ENCODE measurements around the gene HOXD10. TPM values are rescaled to one million over a fixed set of nuclear protein-coding genes. Genes with fewer than 3 reads are reported as not detected.

HOXD10 gene
- total and polyA plus RNA-seq, 2 experiments from 2014 or later, result not detected

DNA sequence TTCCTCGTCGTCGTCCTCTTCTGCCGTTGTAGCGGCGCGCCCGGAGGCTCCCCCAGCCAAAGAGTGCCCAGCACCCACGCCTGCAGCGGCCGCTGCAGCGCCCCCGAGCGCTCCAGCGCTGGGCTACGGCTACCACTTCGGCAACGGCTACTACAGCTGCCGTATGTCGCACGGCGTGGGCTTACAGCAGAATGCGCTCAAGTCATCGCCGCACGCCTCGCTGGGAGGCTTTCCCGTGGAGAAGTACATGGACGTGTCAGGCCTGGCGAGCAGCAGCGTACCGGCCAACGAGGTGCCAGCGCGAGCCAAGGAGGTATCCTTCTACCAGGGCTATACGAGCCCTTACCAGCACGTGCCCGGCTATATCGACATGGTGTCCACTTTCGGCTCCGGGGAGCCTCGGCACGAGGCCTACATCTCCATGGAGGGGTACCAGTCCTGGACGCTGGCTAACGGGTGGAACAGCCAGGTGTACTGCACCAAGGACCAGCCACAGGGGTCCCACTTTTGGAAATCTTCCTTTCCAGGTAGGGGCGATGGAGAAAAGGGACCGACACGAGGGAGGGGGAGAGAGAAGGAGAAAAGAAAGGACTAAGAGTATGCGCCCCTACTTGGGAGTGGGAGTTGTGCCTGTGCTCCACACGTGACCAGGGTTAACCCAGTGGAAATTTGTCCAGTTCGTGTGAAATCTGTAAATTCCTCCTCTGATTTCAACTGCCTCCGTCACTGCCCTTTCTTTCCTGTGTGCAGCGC lies 23.3 kb upstream of the HOXD10 start:
- Histone ChIP-seq H2AFZ (peak overlapping the region; percentile 38; the same call in 1 of the 2 replicates), H3K36me3 (ENCODE audit: insufficient read depth) (no peaks in the 10 kb centered on the region), H3F3A (replicated peaks; ENCODE audit: low read depth) (peaks cover 47% of the 10 kb centered on the region), H3K27me3 (ENCODE audit: insufficient read depth) (peaks cover 94% of the 10 kb centered on the region), H4K20me1 (replicated peaks; ENCODE audit: insufficient read depth) (peaks cover 33% of the 10 kb centered on the region), H3K79me2 (replicated peaks; ENCODE audit: insufficient read depth) (no peaks in the 10 kb centered on the region), H3K4me2 (peak overlapping the region; percentile 76), H3K4me1 (ENCODE audit: insufficient read depth) (peaks cover 49% of the 10 kb centered on the region), H3K9me2 (ENCODE audit: insufficient read depth) (no peaks in the 10 kb centered on the region), H3K4me3 (peak overlapping the region; percentile 47), H3K27ac (ENCODE audit: low read depth) (no peak overlapping the region)
- DNase-seq (ENCODE audit: low spot score) (no peak), ATAC-seq (peak; percentile 1; the same call in 1 of the 3 replicates)
- H3K4me1 Mint-ChIP-seq, result peaks cover 39% of the 10 kb centered on the region
- no peak overlapping the region for H3K27ac Mint-ChIP-seq
- peaks cover 95% of the 10 kb centered on the region for H3K27me3 Mint-ChIP-seq (ENCODE audit: insufficient read depth, low read depth, poor library complexity)
- H3K9me3 Mint-ChIP-seq, result peaks cover 4% of the 10 kb centered on the region; the same call in 2 of the 3 replicates
- H3K36me3 Mint-ChIP-seq (ENCODE audit: low read depth), result no peaks in the 10 kb centered on the region; the same call in 2 of the 3 replicates
- peak overlapping the region; percentile 54 for H3K4me3 Mint-ChIP-seq
- TF ChIP-seq EZH2phosphoT487 (IDR thresholded peaks at IDR 0.05; ENCODE audit: unreplicated experiment), result peak; percentile 53
- TF ChIP-seq, protein P1, sequence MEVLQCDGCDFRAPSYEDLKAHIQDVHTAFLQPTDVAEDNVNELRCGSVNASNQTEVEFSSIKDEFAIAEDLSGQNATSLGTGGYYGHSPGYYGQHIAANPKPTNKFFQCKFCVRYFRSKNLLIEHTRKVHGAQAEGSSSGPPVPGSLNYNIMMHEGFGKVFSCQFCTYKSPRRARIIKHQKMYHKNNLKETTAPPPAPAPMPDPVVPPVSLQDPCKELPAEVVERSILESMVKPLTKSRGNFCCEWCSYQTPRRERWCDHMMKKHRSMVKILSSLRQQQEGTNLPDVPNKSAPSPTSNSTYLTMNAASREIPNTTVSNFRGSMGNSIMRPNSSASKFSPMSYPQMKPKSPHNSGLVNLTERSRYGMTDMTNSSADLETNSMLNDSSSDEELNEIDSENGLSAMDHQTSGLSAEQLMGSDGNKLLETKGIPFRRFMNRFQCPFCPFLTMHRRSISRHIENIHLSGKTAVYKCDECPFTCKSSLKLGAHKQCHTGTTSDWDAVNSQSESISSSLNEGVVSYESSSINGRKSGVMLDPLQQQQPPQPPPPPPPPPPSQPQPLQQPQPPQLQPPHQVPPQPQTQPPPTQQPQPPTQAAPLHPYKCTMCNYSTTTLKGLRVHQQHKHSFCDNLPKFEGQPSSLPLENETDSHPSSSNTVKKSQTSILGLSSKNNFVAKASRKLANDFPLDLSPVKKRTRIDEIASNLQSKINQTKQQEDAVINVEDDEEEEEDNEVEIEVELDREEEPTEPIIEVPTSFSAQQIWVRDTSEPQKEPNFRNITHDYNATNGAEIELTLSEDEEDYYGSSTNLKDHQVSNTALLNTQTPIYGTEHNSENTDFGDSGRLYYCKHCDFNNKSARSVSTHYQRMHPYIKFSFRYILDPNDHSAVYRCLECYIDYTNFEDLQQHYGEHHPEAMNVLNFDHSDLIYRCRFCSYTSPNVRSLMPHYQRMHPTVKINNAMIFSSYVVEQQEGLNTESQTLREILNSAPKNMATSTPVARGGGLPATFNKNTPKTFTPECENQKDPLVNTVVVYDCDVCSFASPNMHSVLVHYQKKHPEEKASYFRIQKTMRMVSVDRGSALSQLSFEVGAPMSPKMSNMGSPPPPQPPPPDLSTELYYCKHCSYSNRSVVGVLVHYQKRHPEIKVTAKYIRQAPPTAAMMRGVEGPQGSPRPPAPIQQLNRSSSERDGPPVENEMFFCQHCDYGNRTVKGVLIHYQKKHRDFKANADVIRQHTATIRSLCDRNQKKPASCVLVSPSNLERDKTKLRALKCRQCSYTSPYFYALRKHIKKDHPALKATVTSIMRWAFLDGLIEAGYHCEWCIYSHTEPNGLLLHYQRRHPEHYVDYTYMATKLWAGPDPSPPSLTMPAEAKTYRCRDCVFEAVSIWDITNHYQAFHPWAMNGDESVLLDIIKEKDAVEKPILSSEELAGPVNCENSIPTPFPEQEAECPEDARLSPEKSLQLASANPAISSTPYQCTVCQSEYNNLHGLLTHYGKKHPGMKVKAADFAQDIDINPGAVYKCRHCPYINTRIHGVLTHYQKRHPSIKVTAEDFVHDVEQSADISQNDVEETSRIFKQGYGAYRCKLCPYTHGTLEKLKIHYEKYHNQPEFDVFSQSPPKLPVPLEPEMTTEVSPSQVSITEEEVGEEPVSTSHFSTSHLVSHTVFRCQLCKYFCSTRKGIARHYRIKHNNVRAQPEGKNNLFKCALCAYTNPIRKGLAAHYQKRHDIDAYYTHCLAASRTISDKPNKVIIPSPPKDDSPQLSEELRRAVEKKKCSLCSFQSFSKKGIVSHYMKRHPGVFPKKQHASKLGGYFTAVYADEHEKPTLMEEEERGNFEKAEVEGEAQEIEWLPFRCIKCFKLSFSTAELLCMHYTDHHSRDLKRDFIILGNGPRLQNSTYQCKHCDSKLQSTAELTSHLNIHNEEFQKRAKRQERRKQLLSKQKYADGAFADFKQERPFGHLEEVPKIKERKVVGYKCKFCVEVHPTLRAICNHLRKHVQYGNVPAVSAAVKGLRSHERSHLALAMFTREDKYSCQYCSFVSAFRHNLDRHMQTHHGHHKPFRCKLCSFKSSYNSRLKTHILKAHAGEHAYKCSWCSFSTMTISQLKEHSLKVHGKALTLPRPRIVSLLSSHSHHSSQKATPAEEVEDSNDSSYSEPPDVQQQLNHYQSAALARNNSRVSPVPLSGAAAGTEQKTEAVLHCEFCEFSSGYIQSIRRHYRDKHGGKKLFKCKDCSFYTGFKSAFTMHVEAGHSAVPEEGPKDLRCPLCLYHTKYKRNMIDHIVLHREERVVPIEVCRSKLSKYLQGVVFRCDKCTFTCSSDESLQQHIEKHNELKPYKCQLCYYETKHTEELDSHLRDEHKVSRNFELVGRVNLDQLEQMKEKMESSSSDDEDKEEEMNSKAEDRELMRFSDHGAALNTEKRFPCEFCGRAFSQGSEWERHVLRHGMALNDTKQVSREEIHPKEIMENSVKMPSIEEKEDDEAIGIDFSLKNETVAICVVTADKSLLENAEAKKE (CRISPR knock-in tag; IDR thresholded peaks at IDR 0.05), result no peak
- TF ChIP-seq, protein P2, sequence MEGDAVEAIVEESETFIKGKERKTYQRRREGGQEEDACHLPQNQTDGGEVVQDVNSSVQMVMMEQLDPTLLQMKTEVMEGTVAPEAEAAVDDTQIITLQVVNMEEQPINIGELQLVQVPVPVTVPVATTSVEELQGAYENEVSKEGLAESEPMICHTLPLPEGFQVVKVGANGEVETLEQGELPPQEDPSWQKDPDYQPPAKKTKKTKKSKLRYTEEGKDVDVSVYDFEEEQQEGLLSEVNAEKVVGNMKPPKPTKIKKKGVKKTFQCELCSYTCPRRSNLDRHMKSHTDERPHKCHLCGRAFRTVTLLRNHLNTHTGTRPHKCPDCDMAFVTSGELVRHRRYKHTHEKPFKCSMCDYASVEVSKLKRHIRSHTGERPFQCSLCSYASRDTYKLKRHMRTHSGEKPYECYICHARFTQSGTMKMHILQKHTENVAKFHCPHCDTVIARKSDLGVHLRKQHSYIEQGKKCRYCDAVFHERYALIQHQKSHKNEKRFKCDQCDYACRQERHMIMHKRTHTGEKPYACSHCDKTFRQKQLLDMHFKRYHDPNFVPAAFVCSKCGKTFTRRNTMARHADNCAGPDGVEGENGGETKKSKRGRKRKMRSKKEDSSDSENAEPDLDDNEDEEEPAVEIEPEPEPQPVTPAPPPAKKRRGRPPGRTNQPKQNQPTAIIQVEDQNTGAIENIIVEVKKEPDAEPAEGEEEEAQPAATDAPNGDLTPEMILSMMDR (conservative IDR thresholded peaks at IDR 0.05; ENCODE audit: low read depth in 2 of 2), result peak in 1 of 2 experiments; percentile 20; a peak in 1 of 4 replicates
- TF ChIP-seq, protein P3, sequence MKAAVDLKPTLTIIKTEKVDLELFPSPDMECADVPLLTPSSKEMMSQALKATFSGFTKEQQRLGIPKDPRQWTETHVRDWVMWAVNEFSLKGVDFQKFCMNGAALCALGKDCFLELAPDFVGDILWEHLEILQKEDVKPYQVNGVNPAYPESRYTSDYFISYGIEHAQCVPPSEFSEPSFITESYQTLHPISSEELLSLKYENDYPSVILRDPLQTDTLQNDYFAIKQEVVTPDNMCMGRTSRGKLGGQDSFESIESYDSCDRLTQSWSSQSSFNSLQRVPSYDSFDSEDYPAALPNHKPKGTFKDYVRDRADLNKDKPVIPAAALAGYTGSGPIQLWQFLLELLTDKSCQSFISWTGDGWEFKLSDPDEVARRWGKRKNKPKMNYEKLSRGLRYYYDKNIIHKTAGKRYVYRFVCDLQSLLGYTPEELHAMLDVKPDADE (IDR thresholded peaks at IDR 0.05), result no peak
- peak; percentile 73 for TF ChIP-seq EZH2 (IDR thresholded peaks at IDR 0.05; ENCODE audit: low read depth, unreplicated experiment)
- no peak for TF ChIP-seq STAT1 (IDR thresholded peaks at IDR 0.05; ENCODE audit: unreplicated experiment)
- TF ChIP-seq, protein P4, sequence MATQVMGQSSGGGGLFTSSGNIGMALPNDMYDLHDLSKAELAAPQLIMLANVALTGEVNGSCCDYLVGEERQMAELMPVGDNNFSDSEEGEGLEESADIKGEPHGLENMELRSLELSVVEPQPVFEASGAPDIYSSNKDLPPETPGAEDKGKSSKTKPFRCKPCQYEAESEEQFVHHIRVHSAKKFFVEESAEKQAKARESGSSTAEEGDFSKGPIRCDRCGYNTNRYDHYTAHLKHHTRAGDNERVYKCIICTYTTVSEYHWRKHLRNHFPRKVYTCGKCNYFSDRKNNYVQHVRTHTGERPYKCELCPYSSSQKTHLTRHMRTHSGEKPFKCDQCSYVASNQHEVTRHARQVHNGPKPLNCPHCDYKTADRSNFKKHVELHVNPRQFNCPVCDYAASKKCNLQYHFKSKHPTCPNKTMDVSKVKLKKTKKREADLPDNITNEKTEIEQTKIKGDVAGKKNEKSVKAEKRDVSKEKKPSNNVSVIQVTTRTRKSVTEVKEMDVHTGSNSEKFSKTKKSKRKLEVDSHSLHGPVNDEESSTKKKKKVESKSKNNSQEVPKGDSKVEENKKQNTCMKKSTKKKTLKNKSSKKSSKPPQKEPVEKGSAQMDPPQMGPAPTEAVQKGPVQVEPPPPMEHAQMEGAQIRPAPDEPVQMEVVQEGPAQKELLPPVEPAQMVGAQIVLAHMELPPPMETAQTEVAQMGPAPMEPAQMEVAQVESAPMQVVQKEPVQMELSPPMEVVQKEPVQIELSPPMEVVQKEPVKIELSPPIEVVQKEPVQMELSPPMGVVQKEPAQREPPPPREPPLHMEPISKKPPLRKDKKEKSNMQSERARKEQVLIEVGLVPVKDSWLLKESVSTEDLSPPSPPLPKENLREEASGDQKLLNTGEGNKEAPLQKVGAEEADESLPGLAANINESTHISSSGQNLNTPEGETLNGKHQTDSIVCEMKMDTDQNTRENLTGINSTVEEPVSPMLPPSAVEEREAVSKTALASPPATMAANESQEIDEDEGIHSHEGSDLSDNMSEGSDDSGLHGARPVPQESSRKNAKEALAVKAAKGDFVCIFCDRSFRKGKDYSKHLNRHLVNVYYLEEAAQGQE (IDR thresholded peaks at IDR 0.05; ENCODE audit: unreplicated experiment), result no peak
- no peak for TF ChIP-seq POLR2AphosphoS5 (IDR thresholded peaks at IDR 0.05; ENCODE audit: low read depth)
- TF ChIP-seq ZNF331 (CRISPR knock-in tag; IDR thresholded peaks at IDR 0.05; ENCODE audit: low read depth), result no peak
- TF ChIP-seq NANOG (IDR thresholded peaks at IDR 0.05; ENCODE audit: borderline replicate concordance), result no peak
- TF ChIP-seq ZNF114 (CRISPR knock-in tag; IDR thresholded peaks at IDR 0.05), result no peak
- TF ChIP-seq CREB1 (CRISPR knock-in tag; IDR thresholded peaks at IDR 0.05; ENCODE audit: low read depth), result no peak
- no peak for TF ChIP-seq JUNB (IDR thresholded peaks at IDR 0.05; ENCODE audit: unreplicated experiment)

Measured in GM23338 (cell line).